GM19397 (cell line): ENCODE results near the gene CDC42SE2.
"Not testable (repeated sequence)": the region's sequence is repeated elsewhere in the genome, so short reads cannot be mapped to it uniquely, and the experiment has no call there.

ENCODE experiments used
- ATAC-seq: cut with Tn5 transposase; IDR thresholded peaks from one replicate; pipeline ENCODE4 v1.9.1; 2021; ENCODE audit warnings: mild to moderate bottlenecking, moderate library complexity; ENCODE audit not compliant: unreplicated experiment

The CDC42SE2 gene

DNA sequence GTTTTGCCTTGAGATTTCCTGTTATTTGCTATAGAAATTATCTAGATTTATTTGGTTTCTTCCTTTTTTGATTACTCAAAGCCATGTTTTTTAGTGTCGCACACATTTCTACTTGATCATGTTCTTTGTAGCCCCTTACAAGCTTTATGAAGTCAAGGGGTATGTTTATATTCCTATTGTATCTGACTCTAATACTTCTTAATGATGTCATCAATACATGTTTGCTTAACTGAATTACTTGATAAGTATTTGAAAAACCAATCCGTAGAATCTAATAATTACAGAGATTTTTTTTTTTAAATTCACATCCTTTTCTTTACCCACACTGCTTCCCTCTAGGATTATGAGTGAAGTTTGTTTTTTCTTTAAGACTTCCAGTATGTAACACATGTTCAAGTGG lies 53.0 kb downstream of the CDC42SE2 start:
- ATAC-seq, result no peak

DNA sequence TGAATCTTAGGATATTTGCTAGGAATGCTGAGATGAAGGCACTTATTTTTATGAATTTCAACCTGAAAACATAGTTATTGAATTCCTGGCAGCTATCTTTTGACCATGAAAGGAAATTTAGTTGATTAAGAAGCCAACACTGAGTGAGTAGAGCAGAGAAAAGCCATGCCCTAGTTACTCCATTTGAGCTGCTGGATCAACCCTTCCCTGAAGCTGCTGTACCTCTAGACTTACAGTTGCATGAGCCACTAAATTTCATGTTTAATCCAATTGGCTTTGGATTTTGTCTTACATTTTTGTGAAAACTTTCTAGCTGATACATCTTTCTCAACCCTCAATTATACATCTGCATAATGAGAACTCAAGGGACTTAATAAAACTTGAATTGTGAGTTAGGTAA lies 54.6 kb downstream of the CDC42SE2 start:
- ATAC-seq, result no peak

DNA sequence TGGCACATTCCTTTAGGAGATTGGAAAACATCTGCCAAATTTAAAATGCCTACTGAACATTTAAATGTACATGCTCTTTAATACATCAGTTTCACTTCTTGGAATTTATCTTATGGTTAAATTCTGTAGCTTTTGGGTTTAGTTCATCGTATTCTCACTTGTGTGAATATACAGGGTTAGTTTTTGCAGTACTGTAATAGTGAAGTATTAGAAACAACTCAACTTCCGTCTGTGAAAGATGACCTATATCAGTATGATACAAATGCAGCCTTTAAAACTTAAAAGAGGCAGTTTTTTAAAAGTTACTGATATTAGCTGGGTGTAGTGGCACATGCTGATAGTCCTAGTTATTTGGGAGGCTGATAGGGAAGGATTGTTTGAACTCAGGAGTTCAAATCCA lies 57.2 kb downstream of the CDC42SE2 start:
- no peak for ATAC-seq

DNA sequence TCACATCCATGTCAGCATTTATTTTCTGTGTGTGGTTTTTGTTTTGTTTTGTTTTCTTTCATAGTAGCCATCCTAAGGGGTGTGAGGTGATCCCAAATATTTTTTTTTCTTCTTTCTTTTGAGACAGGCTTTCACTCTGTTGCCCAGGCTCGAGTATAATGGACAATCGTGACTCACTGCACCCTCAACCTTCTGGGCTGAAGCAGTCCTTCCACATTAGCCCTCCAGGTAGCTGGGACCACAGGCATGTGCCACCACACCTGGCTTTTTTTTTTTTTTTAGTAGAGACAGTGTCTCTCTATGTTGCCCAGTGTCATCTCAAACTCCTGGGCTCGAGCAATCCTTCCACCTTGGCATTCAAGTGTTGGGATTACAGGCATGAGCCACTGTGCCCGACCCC lies 59.1 kb downstream of the CDC42SE2 start:
- ATAC-seq, result no peak

DNA sequence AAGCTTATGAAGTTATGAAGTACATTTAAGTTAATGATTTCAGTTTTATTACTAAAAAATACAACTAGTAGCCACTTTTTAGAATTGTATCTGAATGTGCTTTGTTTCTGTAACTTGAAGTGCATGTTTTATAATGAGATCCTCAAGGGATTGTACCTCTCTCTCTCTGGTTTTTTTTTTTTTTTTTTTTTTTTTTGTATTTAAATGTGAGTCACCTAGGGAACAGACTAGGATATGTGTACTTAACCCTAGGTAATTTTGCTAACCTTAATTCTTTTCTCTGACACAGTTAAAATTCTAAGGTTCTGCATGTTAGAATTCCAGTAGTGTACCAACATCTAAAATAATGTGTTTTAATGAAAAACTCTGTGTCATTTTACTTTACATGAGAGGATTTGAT lies 59.5 kb downstream of the CDC42SE2 start:
- no peak for ATAC-seq

DNA sequence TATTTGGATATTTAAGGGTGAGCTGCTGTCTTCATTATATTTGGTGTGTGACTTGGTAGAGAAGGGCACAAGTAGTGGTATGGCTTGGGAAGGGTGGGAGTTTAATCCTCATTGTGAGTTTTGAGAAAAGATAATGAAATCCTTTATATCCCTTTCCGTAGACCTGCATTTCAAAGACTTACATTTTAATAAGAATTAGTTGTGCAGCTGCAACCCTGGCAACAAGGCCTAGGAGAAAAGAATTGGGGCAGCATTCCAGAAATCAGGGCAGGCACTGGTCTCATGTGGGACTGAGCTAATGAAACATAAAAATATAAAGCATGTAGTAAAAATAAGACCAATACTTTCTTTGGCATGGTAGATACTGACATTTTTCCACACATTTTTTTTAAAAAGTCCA lies 60.5 kb downstream of the CDC42SE2 start:
- ATAC-seq, result no peak

DNA sequence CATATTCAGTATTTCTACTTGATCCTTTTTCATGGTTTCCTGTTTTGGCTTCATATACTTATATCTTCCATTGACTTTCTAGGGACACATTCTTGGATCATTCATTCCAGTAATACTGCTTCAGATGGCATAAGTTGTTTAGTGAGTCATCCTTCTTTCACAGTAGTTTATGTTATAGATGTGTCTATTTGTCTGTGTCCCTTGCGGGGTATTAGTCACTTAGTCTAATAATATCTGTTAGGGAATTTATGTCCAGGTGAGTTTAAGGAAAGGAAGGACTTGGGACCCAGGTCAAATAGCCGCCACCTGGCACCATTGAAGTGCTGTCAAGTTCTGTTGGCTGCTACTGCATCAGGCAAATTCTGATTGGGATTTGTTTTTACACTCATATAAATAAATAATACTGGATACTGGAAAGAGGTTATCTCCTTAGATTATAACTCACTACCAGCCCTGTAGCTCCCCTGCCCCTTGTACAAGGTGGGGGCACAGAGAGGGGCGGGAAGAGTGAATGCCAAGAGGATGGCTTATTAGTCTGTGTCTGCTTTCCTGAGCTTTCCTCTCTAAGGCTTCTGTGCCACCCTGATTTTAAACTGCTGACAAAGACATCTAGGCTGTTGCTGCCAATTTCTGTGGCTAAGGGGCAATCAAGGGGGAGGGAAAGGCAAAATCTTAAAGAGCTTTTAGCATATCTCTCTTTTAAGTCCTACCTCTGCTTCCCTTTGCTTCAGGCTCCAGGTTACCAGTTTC lies 64.9 kb downstream of the CDC42SE2 start:
- ATAC-seq, result no peak

DNA sequence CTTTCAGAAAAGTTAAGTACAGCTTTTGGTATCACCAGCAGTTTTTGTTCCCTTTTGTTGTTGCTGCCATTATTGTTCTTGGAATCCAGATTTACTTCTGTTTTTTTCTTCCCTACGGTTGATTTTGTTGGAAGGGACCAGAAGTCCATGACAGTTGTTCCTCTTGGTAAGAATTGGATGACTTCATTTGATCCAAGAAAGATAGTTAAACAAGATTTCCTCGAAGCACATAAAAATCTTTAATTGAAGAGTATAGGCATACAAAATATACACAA lies 65.4 kb downstream of the CDC42SE2 start:
- ATAC-seq, result no peak

DNA sequence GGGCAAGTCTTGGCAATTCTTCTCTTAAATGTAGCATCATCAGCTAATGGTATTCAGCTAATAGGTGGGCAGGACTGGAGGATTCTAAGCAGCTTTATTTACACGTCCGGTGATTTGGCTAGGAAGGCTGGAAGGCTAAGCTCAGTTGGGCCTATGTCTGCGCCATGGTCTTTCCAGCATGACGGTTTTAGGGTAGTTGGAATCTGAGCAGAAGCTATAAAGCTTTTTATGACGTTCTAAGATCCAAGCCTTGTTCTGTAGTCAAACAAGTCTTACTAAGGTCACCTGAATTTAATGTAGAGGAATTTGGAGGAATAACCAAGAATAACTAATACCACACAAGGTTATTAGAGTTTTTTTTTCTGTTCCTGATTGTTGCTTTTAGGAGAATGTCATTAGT lies 66.2 kb downstream of the CDC42SE2 start:
- no peak for ATAC-seq

DNA sequence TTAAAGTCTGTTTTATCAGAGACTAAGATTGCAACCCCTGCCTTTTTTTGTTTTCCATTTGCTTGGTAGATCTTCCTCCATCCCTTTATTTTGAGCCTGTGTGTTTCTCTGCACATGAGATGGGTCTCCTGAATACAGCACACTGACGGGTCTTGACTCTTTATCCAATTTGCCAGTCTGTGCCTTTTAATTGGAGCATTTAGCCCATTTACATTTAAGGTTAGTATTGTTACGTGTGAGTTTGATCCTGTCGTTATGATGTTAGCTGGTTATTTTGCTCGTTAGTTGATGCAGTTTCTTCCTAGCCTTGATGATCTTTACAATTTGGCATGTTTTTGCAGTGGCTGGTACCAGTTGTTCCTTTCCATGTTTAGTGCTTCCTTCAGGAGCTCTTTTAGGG lies 71.9 kb downstream of the CDC42SE2 start:
- ATAC-seq, result not testable (repeated sequence)

DNA sequence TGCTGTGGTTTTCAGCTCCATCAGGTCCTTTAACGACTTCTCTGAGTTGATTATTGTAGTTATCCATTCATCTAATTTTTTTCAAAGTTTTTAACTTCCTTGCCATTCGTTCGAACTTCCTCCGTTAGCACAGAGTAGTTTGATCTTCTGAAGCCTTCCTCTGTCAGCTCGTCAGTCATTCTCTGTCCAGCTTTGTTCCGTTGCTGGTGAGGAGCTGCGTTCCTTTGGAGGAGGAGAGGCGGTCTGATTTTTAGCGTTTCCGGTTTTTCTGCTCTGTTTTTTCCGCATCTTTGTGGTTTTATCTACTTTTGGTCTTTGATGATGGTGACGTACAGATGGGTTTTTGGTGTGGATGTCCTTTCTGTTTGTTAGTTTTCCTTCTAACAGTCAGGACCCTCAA lies 72.9 kb downstream of the CDC42SE2 start:
- not testable (repeated sequence) for ATAC-seq

DNA sequence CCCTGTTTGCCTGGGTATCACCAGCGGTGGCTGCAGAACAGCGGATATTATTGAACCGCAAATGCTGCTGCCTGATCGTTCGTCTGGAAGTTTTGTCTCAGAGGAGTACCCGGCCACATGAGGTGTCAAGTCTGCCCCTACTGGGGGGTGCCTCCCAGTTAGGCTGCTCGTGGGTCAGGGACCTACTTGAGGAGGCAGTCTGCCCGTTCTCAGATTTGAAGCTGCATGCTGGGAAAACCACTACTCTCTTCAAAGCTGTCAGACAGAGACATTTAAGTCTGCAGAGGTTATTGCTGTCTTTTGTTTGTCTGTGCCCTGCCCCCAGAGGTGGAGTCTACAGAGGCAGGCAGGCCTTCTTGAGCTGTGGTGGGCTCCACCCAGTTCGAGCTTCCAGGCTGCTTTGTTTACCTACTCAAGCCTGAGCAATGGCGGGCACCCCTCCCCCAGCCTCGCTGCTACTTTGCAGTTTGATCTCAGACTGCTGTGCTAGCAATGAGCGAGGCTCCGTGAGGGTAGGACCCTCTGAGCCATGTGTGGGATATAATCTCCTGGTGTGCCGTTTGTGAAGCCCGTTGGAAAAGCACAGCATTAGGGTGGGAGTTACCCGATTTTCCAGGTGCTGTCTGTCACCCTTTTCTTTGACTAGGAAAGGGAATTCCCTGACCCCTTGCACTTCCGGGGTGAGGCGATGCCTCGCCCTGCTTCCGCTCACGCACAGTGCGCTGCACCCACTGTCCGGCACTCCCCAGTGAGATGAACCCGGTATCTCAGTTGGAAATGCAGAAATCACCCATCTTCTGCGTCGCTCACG lies 73.6 kb downstream of the CDC42SE2 start:
- ATAC-seq, result not testable (repeated sequence)

DNA sequence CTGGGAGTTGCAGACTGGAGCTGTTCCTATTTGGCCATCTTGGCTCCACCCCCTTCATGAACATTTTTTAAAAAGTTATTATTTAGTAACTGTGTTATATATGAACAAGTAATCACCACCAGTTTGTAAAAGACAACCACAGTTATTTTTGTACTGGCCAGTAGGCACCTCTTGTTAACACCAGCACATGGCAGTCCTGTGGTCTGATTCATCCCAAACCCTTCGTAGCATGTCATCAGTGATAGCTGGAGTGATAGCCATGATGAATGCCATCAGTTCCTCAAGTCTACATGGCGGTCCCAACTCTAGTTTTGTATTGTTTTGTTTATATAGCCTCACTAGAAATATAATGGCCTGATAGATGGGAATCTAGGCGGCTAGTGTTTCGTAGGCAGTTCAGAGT lies 74.2 kb downstream of the CDC42SE2 start:
- no peak for ATAC-seq

DNA sequence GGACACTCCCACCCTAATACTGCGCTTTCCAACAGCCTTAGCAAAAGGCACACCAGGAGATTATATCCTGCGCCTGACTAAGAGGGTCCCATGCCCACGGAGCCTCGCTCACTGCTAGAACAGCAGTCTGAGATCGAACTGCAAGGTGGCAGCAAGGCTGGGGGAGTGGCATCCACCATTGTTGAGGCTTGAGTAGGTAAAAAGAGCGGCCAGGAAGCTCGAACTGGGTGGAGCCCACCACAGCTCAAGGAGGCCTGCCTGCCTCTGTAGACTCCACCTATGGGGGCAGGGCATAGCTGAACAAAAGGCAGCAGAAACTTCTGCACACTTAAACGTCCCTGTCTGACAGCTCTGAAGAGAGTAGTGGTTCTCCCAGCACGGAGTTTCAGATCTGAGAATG lies 80.4 kb downstream of the CDC42SE2 start:
- ATAC-seq, result not testable (repeated sequence)

DNA sequence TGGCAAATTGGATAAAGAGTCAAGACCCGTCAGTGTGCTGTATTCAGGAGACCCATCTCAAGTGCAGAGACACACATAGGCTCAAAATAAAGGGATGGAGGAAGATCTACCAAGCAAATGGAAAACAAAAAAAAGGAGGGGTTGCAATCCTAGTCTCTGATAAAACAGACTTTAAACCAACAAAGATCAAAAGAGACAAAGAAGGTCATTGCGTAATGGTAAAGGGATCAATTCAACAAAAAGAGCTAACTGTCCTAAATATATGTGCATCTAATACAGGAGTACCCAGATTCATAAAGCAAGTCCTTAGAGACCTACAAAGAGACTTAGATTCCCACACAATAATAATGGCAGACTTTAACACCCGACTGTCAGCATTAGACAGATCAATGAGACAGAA lies 82.4 kb downstream of the CDC42SE2 start:
- ATAC-seq, result not testable (repeated sequence)

DNA sequence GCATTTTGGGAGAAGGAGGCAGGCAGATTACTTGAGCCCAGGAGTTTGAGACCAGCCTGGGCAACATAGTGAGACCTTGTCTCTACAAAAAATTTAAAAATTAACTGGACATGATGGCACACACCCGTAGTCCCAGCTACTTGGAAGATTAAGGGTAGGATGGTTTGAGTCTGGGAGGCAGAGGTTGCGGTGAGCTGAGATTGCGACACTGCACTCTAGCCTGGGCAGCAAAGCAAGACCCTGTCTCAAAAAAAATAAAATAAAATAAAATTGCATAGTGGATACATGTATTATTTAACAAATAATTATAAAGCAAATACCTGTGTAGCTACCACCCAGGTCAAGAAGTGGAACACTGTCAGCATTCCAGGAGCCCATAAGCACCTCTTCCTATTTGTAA lies 90.1 kb downstream of the CDC42SE2 start:
- no peak for ATAC-seq

DNA sequence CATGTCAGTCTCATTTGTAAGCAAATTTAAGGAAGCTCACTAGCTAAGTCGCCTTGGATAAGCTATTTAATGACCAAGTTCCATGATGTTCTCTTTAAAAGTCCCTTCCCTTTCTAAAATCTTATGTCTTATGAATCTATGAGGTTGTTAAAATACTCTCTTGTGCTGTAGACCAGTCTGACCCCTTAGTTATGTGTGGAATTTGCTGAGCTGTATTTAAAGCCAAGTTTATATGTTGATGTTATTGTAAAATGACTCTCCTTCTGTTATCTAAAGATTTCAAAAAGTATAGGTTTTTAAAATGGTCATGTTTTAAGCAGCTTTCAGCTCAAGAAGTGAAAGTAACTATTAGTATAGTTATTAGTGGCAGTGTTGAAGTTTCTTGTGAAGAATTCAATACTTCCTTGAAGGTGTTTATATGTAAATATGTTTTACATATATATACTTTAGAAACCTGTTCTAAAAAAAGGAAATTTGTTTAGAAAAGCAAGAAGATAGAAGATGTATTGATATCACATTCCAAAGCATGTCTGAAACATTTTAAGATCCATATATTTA lies 92.2 kb downstream of the CDC42SE2 start:
- ATAC-seq, result no peak

DNA sequence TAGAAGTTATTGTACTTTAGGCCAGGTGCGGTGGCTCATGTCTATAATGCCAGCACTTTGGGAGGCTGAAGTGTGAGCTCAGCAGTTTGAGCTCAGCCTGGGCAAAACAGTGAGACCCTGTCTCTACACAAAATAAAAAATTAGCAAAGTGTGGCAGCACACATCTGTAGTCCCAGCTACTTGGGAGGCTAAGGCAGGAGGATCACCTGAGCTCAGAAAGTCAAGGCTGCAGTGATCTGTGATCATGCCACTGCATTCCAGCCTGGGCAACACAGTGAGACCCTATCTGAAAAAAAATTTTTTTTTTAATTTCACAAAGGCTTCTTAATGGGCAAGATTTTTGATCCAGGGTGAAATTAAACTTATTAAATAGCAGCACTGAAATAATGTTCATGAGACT lies 92.8 kb downstream of the CDC42SE2 start:
- no peak for ATAC-seq

DNA sequence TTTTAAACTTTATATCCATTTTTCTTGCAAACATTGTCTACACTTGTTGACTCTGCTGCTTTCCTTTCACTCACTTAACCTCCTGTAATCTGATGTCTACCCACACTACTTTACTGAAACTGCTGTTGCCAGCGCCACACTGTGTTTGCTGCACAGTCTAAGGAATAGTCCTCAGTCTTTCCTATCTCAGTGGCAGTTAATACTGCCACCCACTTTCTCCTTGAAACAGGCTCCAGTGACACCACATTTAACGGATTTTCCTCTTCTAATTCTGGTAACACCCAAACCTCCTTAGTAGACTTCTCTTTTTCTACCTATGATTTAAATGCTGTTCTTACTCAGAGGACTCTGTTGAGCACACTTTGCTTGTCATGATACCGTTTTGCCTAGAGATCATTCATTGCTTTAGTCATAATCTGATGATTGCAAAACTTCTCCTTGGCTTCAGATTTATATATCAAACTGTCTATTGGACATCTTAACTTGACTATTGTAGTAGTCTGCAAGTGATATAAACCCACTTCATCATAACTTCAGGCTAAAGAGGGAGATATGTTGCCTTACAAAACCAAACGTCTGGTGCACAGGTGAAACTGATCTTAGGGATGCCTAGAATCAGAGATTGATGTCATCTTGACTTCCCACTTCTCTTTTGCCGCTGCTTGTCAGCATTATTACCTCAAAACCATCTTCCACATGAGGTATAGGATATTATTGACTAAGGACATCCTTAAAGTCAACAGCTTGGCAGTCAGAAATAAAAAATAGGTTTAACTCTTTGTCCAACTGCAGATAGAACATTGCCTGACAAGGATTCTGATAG lies 94.1 kb downstream of the CDC42SE2 start:
- ATAC-seq, result no peak

DNA sequence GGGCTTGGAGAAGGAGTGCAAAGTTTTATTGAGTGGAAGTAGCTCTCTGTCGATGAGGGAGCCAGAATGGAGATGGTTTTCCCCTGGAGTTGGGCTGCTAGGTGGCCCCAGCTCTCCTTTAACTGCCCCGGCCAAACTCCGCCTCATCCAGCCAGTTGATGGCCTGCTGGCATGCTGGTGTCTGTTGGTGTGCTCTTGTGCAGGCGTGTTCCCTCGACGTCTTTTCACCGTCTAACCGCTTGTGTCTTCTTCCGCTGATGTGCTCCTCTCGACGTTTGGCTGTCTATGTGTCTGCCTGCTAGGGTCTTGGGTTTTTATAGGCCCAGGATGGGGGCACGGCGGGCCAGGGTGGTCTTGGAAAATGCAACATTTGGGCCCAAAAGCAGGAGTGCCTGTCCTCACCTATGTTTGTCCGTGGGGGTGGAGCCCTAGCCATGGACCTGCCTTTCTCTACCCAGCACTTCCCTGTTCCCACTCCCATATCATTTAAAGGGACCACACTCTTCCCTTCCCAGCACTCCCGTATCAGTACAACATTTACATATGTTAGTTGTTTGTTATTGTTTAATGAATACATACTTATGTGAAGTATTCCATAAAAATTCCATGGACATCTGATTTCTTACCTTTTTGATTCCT lies 97.9 kb downstream of the CDC42SE2 start:
- ATAC-seq, result no peak
